ENCODE data around the gene RASD2.

The RASD2 gene

GRCh38 chr22:35561796-35562526 is 21.3 kb downstream of the RASD2 start:
- DNase-seq, result no peak

GRCh38 chr22:35563211-35563610 is 22.6 kb downstream of the RASD2 start:
- DNase-seq, result no peak

DNA sequence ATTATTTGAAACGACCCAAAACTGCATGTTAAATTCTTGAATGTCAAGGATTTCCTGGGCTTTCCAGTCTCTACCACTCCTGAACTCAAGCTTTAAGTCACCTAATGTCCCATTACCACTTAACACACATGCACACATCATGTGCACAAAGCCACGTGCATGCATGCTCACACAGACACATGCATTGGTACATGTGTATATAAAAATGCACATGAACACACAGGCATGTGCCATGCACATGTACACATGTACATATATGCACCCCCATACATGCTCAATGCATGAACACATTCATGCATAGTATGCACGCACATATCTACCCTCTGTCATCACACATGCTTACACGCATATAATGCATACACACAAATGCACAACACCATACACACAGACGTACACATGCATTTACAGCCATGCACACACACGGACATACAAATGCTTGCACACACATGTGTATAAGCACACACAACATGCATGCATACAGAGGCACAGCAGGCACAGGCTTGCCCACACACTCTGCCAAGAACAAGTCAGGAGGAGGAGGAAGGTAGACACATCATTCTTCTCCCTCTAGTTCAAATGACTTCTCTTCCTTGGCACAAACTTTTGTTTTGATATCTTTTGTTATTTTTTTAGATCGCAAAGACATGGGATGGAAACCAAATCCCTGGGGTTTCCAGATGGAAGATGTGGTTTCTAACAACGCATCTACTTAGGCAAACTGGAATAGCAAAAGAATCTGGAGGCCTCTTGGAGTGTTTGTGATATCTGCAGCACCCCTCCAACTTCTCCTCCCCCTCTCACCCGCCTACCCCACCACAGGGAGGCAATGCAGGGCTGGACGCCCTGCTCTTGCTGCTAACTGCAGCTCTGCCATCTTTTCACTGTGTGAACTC is 24.6 kb downstream of the RASD2 start:
- DNase-seq, result no peak

- no peak for DNase-seq
Measured at GRCh38 chr22:35567351-35568141, 26.9 kb downstream of the RASD2 start.

- DNase-seq, result no peak
Measured at GRCh38 chr22:35568751-35569739, 28.4 kb downstream of the RASD2 start.

GRCh38 chr22:35569916-35570315 is 29.3 kb downstream of the RASD2 start:
- DNase-seq, result no peak

GRCh38 chr22:35570686-35571194 is 30.1 kb downstream of the RASD2 start:
- no peak for DNase-seq

DNA sequence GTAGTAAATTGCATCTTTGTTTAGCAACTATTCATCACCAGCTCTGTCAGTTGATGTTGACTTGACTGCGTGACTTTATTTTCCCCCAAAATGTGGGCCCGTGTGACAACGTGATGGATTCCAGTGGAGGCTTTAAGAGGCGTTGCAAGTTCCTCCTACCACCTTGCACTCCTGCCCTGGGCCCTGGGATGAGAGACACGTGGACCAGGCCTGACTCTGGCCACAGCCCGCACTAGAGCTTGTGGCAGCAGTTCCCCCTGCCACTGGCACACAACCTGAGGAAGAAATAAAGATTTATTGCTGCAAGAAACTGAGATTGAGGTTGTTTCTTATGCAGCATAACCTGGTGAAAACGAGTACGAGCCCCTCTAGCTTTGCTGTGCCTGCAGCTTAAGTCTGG is 31.9 kb downstream of the RASD2 start:
- DNase-seq, result no peak

DNA sequence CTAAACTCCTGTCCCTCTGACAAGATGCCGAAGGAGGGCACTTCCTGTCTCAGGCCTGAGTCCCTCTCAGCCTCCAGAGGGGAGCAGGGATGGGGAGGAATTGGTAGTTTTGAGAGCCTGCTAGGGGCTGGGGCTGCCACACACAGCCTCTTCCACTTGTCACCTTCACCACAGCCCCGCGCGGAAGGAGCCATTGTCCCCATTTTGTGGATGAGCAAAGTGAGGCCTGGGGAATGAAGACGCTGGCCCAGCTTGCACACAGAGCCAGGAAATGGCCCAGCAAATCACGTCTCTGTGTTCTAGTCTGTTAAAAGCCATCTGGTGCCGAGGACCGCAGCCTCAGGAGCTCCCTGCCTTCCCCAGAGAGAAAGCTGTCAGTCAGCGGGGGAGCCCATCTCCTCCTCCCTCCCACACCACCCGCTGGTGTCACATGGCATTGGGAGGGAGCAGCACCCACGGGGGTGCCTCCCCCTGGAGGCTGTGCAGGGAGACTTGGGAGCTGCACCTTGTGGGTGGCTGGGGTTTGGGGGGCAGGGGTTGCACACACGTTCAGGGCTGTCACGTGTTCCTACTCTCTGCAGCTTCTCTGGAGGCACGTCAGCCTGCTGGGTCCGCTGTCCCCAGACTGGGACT is 34.6 kb downstream of the RASD2 start:
- no peak for DNase-seq

GRCh38 chr22:35576671-35577070 is 36.0 kb downstream of the RASD2 start:
- no peak for DNase-seq

- DNase-seq, result no peak
Measured at GRCh38 chr22:35577799-35578659, 37.4 kb downstream of the RASD2 start.

GRCh38 chr22:35578836-35579575 is 38.4 kb downstream of the RASD2 start:
- no peak for DNase-seq

DNA sequence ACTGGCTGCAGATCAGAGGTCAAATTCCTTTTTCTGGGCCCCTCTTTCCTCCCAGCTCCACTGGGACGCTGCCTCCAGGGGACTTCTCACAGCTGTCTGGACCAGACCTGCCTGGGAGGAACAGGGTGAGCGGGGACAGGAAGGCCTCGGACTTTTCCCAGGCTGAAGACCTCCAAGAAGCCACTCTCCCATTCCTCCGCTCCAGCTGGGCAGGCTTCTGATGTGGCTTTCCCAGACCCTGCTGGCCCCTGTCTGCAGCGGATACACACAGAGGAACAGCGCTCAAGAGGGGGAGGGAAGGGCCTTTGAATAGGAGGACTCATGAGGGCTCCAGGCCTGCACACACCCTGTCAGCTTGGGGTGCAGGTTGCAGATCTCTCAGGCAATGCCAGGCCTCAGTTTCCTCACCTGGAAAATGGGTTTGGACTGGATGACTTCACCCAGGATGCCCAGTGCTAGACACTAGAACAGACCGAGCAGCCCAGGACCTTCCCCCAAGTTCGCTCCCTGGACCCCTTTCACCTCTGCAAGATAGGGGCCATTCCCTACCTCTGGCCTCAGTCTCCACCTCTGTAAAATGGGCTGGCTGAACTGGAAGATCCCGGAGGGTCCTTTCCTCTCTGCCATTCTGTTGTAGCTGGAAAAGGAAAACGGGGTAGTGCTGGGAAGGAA is 39.9 kb downstream of the RASD2 start:
- DNase-seq, result no peak

GRCh38 chr22:35581023-35581413 is 40.4 kb downstream of the RASD2 start:
- no peak for DNase-seq

DNA sequence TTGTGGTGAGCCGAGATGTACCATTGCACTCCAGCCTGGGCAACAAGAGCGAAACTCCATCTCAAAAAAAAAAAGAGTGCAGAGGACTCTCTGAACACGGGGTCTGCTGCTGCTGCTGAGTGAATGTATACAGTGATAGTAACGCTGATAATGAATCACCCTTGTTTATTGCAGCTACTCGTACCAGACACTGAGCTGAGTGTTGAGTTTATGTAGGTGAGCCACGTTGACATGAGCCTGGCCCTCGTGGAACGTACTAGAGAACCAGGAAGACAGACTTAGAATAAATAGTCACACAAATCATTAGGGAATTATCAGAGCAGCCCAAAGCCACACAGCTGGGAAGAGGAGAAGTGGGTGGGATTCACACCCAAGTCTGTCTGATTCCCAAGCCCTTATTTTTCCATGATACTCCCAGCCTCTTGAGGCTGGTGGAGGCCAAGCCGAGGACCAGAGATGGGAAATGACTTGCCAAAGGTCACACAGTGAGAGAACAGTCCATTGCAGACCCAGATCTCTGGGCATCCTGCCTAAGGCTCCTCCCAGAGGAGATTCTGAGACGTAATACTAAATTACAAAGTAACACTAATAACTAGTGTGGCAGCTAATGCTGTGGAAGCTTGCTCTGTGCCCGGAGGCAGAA is 41.7 kb downstream of the RASD2 start:
- DNase-seq, result no peak

GRCh38 chr22:35582861-35583670 is 42.4 kb downstream of the RASD2 start:
- peak; percentile 50 to 60 for DNase-seq

- no peak for DNase-seq
Measured at GRCh38 chr22:35586771-35587170, 46.1 kb downstream of the RASD2 start.

- no peak for DNase-seq
Measured at GRCh38 chr22:35587447-35587870, 46.8 kb downstream of the RASD2 start.

Measured in CD4-positive, alpha-beta T cell treated with Interferon alpha-2 for 1 hour (primary cell).